Endothelial cell (in vitro differentiated cells): Measurements from ENCODE around the gene ERRFI1. TPM values are rescaled to one million over a fixed set of nuclear protein-coding genes. Genes with fewer than 3 reads are reported as not detected.
"Not testable (repeated sequence)": the region's sequence is repeated elsewhere in the genome, so short reads cannot be mapped to it uniquely, and the experiment has no call there.

Source experiments
- DNase-seq: peaks from one replicate; pipeline ENCODE4 v3.0.0; 2021; ENCODE audit warnings: low spot score
- H3K27ac Mint-ChIP-seq: one replicate; pipeline ENCODE4 v1.8.0; 2021; ENCODE audit warnings: mixed read lengths, inconsistent platforms; ENCODE audit not compliant: unreplicated experiment
- H3K27me3 Mint-ChIP-seq: one replicate; pipeline ENCODE4 v1.8.0; 2021; ENCODE audit warnings: mild to moderate bottlenecking, moderate library complexity, mixed read lengths, inconsistent platforms; ENCODE audit not compliant: unreplicated experiment
- H3K36me3 Mint-ChIP-seq: one replicate; pipeline ENCODE4 v1.8.0; 2021; ENCODE audit warnings: mild to moderate bottlenecking, low read depth, mixed read lengths, inconsistent platforms; ENCODE audit not compliant: unreplicated experiment
- H3K4me1 Mint-ChIP-seq: one replicate; pipeline ENCODE4 v1.8.0; 2021; ENCODE audit warnings: mild to moderate bottlenecking, mixed read lengths, inconsistent platforms; ENCODE audit not compliant: unreplicated experiment
- H3K4me3 Mint-ChIP-seq: one replicate; pipeline ENCODE4 v1.8.0; 2021; ENCODE audit warnings: mild to moderate bottlenecking, mixed read lengths, inconsistent platforms; ENCODE audit not compliant: unreplicated experiment
- H3K9me3 Mint-ChIP-seq: one replicate; pipeline ENCODE4 v1.8.0; 2021; ENCODE audit warnings: mixed read lengths, inconsistent platforms; ENCODE audit not compliant: unreplicated experiment
- total RNA-seq: library from RNA; stranded (reverse); fragmentation: NEBNext Ultra II Directional; extraction: Animal tissue kit (Norgen Biotek cat#: 25700); gene quantifications from one replicate; pipeline ENCODE4 v1.2.1, GENCODE V29; 2021; ENCODE audit not compliant: unreplicated experiment
- TF ChIP-seq, protein P1 (sequence below): fragments of 200-600 bp; sonication (generic); IDR thresholded peaks from one replicate; pipeline ENCODE4 v1.5.0; 2021; ENCODE audit warnings: antibody characterized with exemption; ENCODE audit not compliant: unreplicated experiment

Gene ERRFI1
- total RNA-seq, 1 donor from 2014 or later = 16.5 TPM

DNA sequence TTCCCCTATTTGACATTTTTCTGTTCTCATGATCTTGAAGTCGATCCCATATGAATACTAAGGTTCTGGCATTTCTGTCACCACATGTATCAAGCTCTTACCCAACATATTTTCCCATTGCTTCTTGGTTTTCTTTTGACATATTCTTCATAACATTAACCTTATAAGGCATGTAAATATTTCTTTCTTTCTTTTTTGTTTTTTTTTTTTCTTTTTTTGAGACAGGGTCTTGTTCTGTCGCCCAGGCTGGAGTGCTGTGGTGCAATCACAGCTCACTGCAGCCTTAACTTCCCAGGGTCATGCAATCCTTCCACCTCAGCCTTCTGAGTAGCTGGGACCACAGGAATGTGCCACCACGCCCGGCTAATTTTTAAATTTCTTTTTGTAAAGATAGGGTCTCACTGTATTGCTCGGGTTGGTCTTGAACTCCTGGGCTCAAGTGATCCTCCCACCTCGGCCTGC, 33.1 kb upstream of the ERRFI1 start:
- H3K27ac Mint-ChIP-seq = no peak overlapping the region
- peaks cover 2% of the 10 kb centered on the region for H3K27me3 Mint-ChIP-seq
- no peaks in the 10 kb centered on the region for H3K36me3 Mint-ChIP-seq
- no peaks in the 10 kb centered on the region for H3K9me3 Mint-ChIP-seq
- no peak overlapping the region for H3K4me3 Mint-ChIP-seq
- TF ChIP-seq, protein P1, sequence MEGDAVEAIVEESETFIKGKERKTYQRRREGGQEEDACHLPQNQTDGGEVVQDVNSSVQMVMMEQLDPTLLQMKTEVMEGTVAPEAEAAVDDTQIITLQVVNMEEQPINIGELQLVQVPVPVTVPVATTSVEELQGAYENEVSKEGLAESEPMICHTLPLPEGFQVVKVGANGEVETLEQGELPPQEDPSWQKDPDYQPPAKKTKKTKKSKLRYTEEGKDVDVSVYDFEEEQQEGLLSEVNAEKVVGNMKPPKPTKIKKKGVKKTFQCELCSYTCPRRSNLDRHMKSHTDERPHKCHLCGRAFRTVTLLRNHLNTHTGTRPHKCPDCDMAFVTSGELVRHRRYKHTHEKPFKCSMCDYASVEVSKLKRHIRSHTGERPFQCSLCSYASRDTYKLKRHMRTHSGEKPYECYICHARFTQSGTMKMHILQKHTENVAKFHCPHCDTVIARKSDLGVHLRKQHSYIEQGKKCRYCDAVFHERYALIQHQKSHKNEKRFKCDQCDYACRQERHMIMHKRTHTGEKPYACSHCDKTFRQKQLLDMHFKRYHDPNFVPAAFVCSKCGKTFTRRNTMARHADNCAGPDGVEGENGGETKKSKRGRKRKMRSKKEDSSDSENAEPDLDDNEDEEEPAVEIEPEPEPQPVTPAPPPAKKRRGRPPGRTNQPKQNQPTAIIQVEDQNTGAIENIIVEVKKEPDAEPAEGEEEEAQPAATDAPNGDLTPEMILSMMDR = no peak
- no peaks in the 10 kb centered on the region for H3K4me1 Mint-ChIP-seq
- no peak for DNase-seq

DNA sequence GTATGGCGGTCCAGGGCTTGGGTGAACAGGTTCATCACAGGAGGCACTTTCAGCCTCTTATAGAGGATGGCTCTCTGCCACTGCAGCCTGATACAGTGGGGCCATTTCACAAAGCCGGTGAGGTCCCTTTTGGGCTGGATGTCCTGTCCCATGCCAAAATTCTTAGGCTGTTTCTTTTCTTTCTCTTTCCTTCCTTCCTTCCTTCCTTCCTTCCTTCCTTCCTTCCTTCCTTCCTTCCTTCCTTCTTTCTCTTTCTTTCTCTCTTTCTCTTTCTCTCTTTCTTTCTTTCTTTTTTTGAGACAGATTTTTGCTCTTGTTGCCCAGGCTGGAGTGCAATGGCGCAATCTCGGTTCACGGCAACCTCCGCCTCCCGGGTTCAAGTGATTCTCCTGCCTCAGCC, 31.7 kb upstream of the ERRFI1 start:
- not testable (repeated sequence) for DNase-seq, H3K4me3 Mint-ChIP-seq, H3K27me3 Mint-ChIP-seq, H3K4me1 Mint-ChIP-seq, H3K27ac Mint-ChIP-seq, H3K9me3 Mint-ChIP-seq, H3K36me3 Mint-ChIP-seq

DNA sequence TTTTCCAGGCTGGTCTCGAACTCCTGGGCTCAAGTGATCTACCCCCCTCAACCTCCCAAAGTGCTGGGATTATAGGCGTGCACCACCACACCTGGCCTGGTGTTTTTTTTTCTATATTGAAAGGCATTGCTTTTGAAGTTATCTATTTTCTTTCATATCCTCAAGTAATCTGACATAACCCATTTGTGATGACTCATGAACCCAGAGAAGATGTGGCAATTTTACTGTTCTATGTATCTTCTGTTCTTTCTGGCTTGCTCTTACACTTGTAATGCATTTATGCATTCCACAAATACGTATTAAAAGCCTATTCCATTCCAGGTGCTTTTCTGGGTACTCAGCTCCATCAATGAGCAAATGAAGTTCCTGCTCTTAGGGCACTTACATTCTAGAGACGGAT, 29.9 kb upstream of the ERRFI1 start:
- Mint-ChIP-seq H3K27me3 (peaks cover 2% of the 10 kb centered on the region), H3K9me3 (no peaks in the 10 kb centered on the region), H3K4me1 (no peaks in the 10 kb centered on the region), H3K36me3 (no peaks in the 10 kb centered on the region), H3K4me3 (no peak overlapping the region), H3K27ac (no peak overlapping the region)
- DNase-seq = no peak
- TF ChIP-seq, protein P1 = no peak

DNA sequence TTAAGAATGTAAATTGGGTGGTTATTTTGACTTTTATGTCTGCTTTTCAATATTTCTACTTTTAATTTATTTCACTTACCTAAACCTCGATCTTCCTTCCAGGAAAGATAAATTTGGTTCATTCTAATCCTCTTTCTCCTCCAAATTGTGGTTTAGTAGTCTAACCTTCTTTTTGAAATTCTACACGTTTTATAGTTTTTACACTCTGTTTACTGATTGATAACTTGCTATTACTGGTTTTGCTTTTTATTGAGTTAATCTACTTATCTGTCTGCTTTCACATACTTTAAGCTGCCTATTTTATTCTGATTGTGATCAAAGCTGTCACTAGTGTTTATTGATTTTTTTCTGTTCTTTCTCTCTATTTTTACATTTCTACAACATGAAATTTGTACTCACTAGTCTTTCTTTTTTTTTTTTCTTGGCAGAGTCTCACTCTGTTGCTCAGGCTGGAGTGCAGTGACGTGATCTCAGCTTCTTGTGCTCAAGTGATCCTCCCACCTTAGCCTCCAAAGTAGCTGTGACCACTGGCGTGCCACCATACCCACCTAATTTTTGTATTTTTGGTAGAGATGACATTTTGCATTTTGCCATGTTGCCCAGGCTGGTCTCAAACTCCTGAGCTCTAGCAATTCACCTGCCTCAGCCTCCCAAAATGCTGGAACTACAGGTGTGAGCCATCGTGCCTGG, 27.9 kb upstream of the ERRFI1 start:
- no peaks in the 10 kb centered on the region for H3K36me3 Mint-ChIP-seq
- H3K27me3 Mint-ChIP-seq = peaks cover 2% of the 10 kb centered on the region
- TF ChIP-seq, protein P1 = no peak
- no peak overlapping the region for H3K4me3 Mint-ChIP-seq
- H3K4me1 Mint-ChIP-seq = no peaks in the 10 kb centered on the region
- H3K27ac Mint-ChIP-seq = no peak overlapping the region
- no peak for DNase-seq
- H3K9me3 Mint-ChIP-seq = no peaks in the 10 kb centered on the region

DNA sequence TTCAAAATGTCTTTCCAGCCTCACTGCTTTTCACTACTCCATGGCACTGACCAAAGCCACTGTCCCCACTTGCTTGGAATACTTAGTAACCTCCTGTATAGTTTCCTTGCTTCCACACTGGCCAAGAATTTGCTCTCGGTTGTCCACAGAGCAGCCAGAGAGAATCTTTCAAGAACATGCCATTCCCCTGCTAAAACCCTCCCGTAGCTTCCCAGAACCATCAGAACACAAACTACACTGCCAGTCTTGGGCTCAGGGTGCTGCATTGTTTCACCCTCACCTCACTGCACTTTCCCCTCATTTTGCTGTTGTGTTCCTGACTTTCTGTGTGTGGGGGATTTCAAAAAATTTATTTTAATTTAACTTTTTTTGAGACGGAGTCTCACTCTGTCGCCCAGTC, 25.5 kb upstream of the ERRFI1 start:
- Mint-ChIP-seq H3K27me3 (peaks cover 2% of the 10 kb centered on the region), H3K4me3 (no peak overlapping the region), H3K27ac (no peak overlapping the region), H3K9me3 (no peaks in the 10 kb centered on the region), H3K36me3 (no peaks in the 10 kb centered on the region), H3K4me1 (peaks cover 11% of the 10 kb centered on the region)
- TF ChIP-seq, protein P1 = no peak
- DNase-seq = no peak

DNA sequence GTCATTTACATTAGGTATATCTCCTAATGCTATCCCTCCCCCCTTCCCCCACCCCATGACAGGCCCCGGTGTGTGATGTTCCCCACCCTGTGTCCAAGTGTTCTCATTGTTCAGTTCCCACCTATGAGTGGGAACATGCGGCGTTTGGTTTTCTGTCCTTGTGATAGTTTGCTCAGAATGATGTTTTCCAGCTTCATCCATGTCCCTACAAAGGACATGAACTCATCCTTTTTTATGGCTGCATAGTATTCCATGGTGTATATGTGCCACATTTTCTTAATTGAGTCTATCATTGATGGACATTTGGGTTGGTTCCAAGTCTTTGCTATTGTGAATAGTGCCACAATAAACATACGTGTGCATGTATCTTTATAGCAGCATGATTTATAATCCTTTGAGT, 23.1 kb upstream of the ERRFI1 start:
- not testable (repeated sequence) for DNase-seq, H3K27ac Mint-ChIP-seq, H3K4me3 Mint-ChIP-seq, H3K9me3 Mint-ChIP-seq, H3K36me3 Mint-ChIP-seq, H3K27me3 Mint-ChIP-seq
- peaks cover 11% of the 10 kb centered on the region for H3K4me1 Mint-ChIP-seq
